ENCODE results near the gene STT3B. TPM values are rescaled to one million over a fixed set of nuclear protein-coding genes. Genes with fewer than 3 reads are reported as not detected.

STT3B gene
- total RNA-seq, 2 experiments from 2014 or later: 111 to 113 TPM

- no peak for DNase-seq
- intact Hi-C loops (cut with DNase I, micrococcal nuclease): no loop called here
- H3K36me3 ChIP-seq (ENCODE audit: insufficient read depth, low read length): peaks cover 46% of the 10 kb centered on the region
- H3K4me1 ChIP-seq (ENCODE audit: insufficient read depth, low read length): no peaks in the 10 kb centered on the region
- POLR2A ChIA-PET: interaction anchor here (0.6 kb wide), 1 partner anchor 213 kb away, joined by 3 read pairs; no protein-coding TSS in a partner anchor
- no peak for TF ChIP-seq CTCF (IDR thresholded peaks at IDR 0.05)
- Mint-ChIP-seq H3K27me3 (no peaks in the 10 kb centered on the region), H3K36me3 (ENCODE audit: low read depth) (peaks cover 99% of the 10 kb centered on the region), H3K4me1 (ENCODE audit: low read depth) (peaks cover 61% of the 10 kb centered on the region), H3K9me3 (peaks cover 7% of the 10 kb centered on the region), H3K27ac (peak overlapping the region; percentile 10), H3K4me3 (no peak overlapping the region)
- CTCF ChIA-PET: interaction anchor here (1.2 kb wide), 1 partner anchor 15 kb away, joined by 4 read pairs; no protein-coding TSS in a partner anchor
- H3K9me3 ChIP-seq (ENCODE audit: control insufficient read depth in 1 of 2, insufficient read depth in 1 of 2, low read length in 2 of 2): no peaks in the 10 kb centered on the region
- ATAC-seq (ENCODE audit: poor library complexity): no peak
- no peaks in the 10 kb centered on the region for H3K27me3 ChIP-seq (ENCODE audit: control insufficient read depth in 1 of 2, insufficient read depth in 2 of 2, low read length in 2 of 2)
- no peak overlapping the region for H3K27ac ChIP-seq (ENCODE audit: low read depth in 1 of 2, low read length in 2 of 2)
- no peak overlapping the region for H3K4me3 ChIP-seq (ENCODE audit: low read length)
Measured at GRCh38 chr3:31581660-31582059, 48.9 kb downstream of the STT3B start.

GRCh38 chr3:31589228-31589627, 56.5 kb downstream of the STT3B start:
- peaks cover 32% of the 10 kb centered on the region for H3K9me3 Mint-ChIP-seq
- peaks cover 100% of the 10 kb centered on the region for H3K36me3 Mint-ChIP-seq (ENCODE audit: low read depth)
- Histone ChIP-seq H3K36me3 (ENCODE audit: insufficient read depth, low read length) (peaks cover 70% of the 10 kb centered on the region), H3K4me3 (ENCODE audit: low read length) (no peak overlapping the region), H3K27me3 (ENCODE audit: control insufficient read depth in 1 of 2, insufficient read depth in 2 of 2, low read length in 2 of 2) (no peaks in the 10 kb centered on the region), H3K4me1 (ENCODE audit: insufficient read depth, low read length) (peaks cover 5% of the 10 kb centered on the region), H3K27ac (ENCODE audit: low read depth in 1 of 2, low read length in 2 of 2) (no peak overlapping the region), H3K9me3 (ENCODE audit: control insufficient read depth in 1 of 2, insufficient read depth in 1 of 2, low read length in 2 of 2) (peaks cover 0 to 28% of the 10 kb centered on the region in 2 experiments)
- no peaks in the 10 kb centered on the region for H3K27me3 Mint-ChIP-seq
- no peak overlapping the region for H3K4me3 Mint-ChIP-seq
- peak overlapping the region; percentile 7 for H3K27ac Mint-ChIP-seq
- TF ChIP-seq CTCF (IDR thresholded peaks at IDR 0.05): no peak
- no peak for DNase-seq
- ChIA-PET CTCF (no interaction called here), POLR2A (no interaction called here)
- intact Hi-C loops (cut with DNase I, micrococcal nuclease): no loop called here
- H3K4me1 Mint-ChIP-seq (ENCODE audit: low read depth): peaks cover 68% of the 10 kb centered on the region
- no peak for ATAC-seq (ENCODE audit: poor library complexity)

- Mint-ChIP-seq H3K27ac (no peak overlapping the region), H3K4me1 (ENCODE audit: low read depth) (peaks cover 73% of the 10 kb centered on the region), H3K27me3 (no peaks in the 10 kb centered on the region), H3K4me3 (no peak overlapping the region), H3K9me3 (peaks cover 30% of the 10 kb centered on the region), H3K36me3 (ENCODE audit: low read depth) (peaks cover 100% of the 10 kb centered on the region)
- H3K27me3 ChIP-seq (ENCODE audit: control insufficient read depth in 1 of 2, insufficient read depth in 2 of 2, low read length in 2 of 2): no peaks in the 10 kb centered on the region
- no peak overlapping the region for H3K4me3 ChIP-seq (ENCODE audit: low read length)
- peaks cover 70% of the 10 kb centered on the region for H3K36me3 ChIP-seq (ENCODE audit: insufficient read depth, low read length)
- ATAC-seq (ENCODE audit: poor library complexity): no peak
- no peak for DNase-seq
- ChIA-PET CTCF (no interaction called here), POLR2A (no interaction called here)
- TF ChIP-seq CTCF (IDR thresholded peaks at IDR 0.05): no peak
- H3K27ac ChIP-seq (ENCODE audit: low read depth in 1 of 2, low read length in 2 of 2): no peak overlapping the region
- H3K4me1 ChIP-seq (ENCODE audit: insufficient read depth, low read length): peaks cover 15% of the 10 kb centered on the region
- peaks cover 0 to 28% of the 10 kb centered on the region in 2 experiments for H3K9me3 ChIP-seq (ENCODE audit: control insufficient read depth in 1 of 2, insufficient read depth in 1 of 2, low read length in 2 of 2)
- intact Hi-C loops (cut with DNase I, micrococcal nuclease): no loop called here
Measured at GRCh38 chr3:31590650-31591049, 57.9 kb downstream of the STT3B start.

All from CD4-positive, alpha-beta T cell (primary cell).